ENCODE measurements around the gene TNP2.

The TNP2 gene

GRCh38 chr16:11302977-11303376, 33.9 kb upstream of the TNP2 start:
- H3K4me1 ChIP-seq (ENCODE audit: control insufficient read depth, low read length) = peaks cover 90% of the 10 kb centered on the region

GRCh38 chr16:11301645-11302501, 32.7 kb upstream of the TNP2 start:
- TF ChIP-seq EZH2phosphoT487 (IDR thresholded peaks at IDR 0.05; ENCODE audit: borderline replicate concordance, low read length) (no peak), CTCF (IDR thresholded peaks at IDR 0.05; ENCODE audit: low read depth, low read length, poor library complexity, severe bottlenecking) (no peak)
- Histone ChIP-seq H3K79me2 (ENCODE audit: control insufficient read depth, low read length) (no peaks in the 10 kb centered on the region), H3K9me3 (ENCODE audit: control insufficient read depth, insufficient read depth, low read length) (no peaks in the 10 kb centered on the region), H3K27me3 (ENCODE audit: control insufficient read depth, low read length) (no peaks in the 10 kb centered on the region), H3K4me3 (ENCODE audit: low read length) (no peak overlapping the region), H3K36me3 (ENCODE audit: control insufficient read depth, low read length) (0 out of 2 replicates have a peak, but pooled peaks cover 2% of the 10 kb centered on the region), H3K9me2 (replicated peaks; ENCODE audit: control insufficient read depth, low read length) (no peaks in the 10 kb centered on the region), H3K4me1 (ENCODE audit: control insufficient read depth, low read length) (peaks cover 90% of the 10 kb centered on the region), H3K27ac (ENCODE audit: low read depth, low read length) (no peak overlapping the region), H3F3A (ENCODE audit: control insufficient read depth, insufficient read depth) (peaks cover 32% of the 10 kb centered on the region), H3K4me2 (ENCODE audit: low read length) (no peak overlapping the region), H4K20me1 (ENCODE audit: control insufficient read depth, insufficient read depth, low read depth, low read length) (no peaks in the 10 kb centered on the region)

More at GRCh38 chr16:11302977-11303376, 33.9 kb upstream of the TNP2 start:
- Histone ChIP-seq H3K79me2 (ENCODE audit: control insufficient read depth, low read length) (no peaks in the 10 kb centered on the region), H3F3A (ENCODE audit: control insufficient read depth, insufficient read depth) (peaks cover 25% of the 10 kb centered on the region), H3K27ac (ENCODE audit: low read depth, low read length) (no peak overlapping the region; the same call in 1 of the 2 replicates), H3K36me3 (ENCODE audit: control insufficient read depth, low read length) (no peaks in the 10 kb centered on the region), H3K9me2 (replicated peaks; ENCODE audit: control insufficient read depth, low read length) (no peaks in the 10 kb centered on the region), H3K27me3 (ENCODE audit: control insufficient read depth, low read length) (no peaks in the 10 kb centered on the region), H4K20me1 (ENCODE audit: control insufficient read depth, insufficient read depth, low read depth, low read length) (no peaks in the 10 kb centered on the region), H3K4me2 (ENCODE audit: low read length) (peak overlapping the region; percentile 15), H3K4me3 (ENCODE audit: low read length) (no peak overlapping the region), H3K9me3 (ENCODE audit: control insufficient read depth, insufficient read depth, low read length) (peaks cover 2% of the 10 kb centered on the region)
- no peak for TF ChIP-seq EZH2phosphoT487 (IDR thresholded peaks at IDR 0.05; ENCODE audit: borderline replicate concordance, low read length)
- no peak for TF ChIP-seq CTCF (IDR thresholded peaks at IDR 0.05; ENCODE audit: low read depth, low read length, poor library complexity, severe bottlenecking)

- Histone ChIP-seq H3K4me1 (ENCODE audit: control insufficient read depth, low read length) (peaks cover 90% of the 10 kb centered on the region), H3K9me2 (replicated peaks; ENCODE audit: control insufficient read depth, low read length) (no peaks in the 10 kb centered on the region), H3F3A (ENCODE audit: control insufficient read depth, insufficient read depth) (peaks cover 42% of the 10 kb centered on the region), H3K4me3 (ENCODE audit: low read length) (no peak overlapping the region), H3K36me3 (ENCODE audit: control insufficient read depth, low read length) (peaks cover 5% of the 10 kb centered on the region; the same call in 1 of the 2 replicates), H3K4me2 (ENCODE audit: low read length) (peak overlapping the region; percentile 89; the same call in 1 of the 2 replicates), H3K27me3 (ENCODE audit: control insufficient read depth, low read length) (no peaks in the 10 kb centered on the region), H3K79me2 (ENCODE audit: control insufficient read depth, low read length) (no peaks in the 10 kb centered on the region), H3K27ac (ENCODE audit: low read depth, low read length) (0 out of 2 replicates have a peak overlapping the region, but pooled peaks have one; percentile 95), H3K9me3 (ENCODE audit: control insufficient read depth, insufficient read depth, low read length) (no peaks in the 10 kb centered on the region), H4K20me1 (ENCODE audit: control insufficient read depth, insufficient read depth, low read depth, low read length) (no peaks in the 10 kb centered on the region)
- TF ChIP-seq EZH2phosphoT487 (IDR thresholded peaks at IDR 0.05; ENCODE audit: borderline replicate concordance, low read length) (no peak), CTCF (IDR thresholded peaks at IDR 0.05; ENCODE audit: low read depth, low read length, poor library complexity, severe bottlenecking) (no peak)
Measured at GRCh38 chr16:11300560-11300892, 31.4 kb upstream of the TNP2 start.
